Sigmoid colon (tissue), 3 donors: ENCODE measurements around the gene DNAJC15.

Experiments
- POLR2A ChIP-seq, 2 donors: fragments of 450-650 bp; IDR thresholded peaks; one replicate each; pipeline ENCODE4 v1.6.1; 2016; ENCODE audit warnings: antibody characterized with exemption in 2 of 2, mild to moderate bottlenecking in 2 of 2, moderate library complexity in 2 of 2
- TF ChIP-seq, protein P1 (sequence below), 4 experiments: fragments of 450-650 bp in 3 of 4; fragments of 200-600 bp in 1 of 4; IDR thresholded peaks; one replicate each; pipeline ENCODE4 v1.5.1; 2016 to 2019; ENCODE audit warnings: antibody characterized with exemption in 4 of 4, mild to moderate bottlenecking in 3 of 4, moderate library complexity in 2 of 4

DNA sequence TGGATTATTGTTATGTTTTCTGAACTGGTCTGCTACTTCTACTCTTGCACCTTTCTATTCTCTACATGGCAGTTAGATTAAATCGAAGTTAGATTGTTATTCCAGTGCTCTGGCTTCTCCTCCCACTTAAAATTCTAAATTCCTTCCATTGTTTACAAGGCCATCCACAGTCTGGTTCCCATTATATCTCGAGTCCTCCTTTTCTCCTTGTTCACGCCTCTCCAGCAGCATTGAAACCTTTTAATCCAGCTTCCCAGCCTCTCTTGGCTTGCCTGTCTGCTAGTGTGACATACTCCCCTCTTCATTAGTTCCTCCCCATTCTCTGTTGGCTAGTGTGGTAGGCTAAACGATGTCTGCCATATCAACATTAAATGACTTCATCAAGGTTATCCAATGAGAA lies 54.5 kb downstream of the DNAJC15 start:
- TF ChIP-seq, protein P1, sequence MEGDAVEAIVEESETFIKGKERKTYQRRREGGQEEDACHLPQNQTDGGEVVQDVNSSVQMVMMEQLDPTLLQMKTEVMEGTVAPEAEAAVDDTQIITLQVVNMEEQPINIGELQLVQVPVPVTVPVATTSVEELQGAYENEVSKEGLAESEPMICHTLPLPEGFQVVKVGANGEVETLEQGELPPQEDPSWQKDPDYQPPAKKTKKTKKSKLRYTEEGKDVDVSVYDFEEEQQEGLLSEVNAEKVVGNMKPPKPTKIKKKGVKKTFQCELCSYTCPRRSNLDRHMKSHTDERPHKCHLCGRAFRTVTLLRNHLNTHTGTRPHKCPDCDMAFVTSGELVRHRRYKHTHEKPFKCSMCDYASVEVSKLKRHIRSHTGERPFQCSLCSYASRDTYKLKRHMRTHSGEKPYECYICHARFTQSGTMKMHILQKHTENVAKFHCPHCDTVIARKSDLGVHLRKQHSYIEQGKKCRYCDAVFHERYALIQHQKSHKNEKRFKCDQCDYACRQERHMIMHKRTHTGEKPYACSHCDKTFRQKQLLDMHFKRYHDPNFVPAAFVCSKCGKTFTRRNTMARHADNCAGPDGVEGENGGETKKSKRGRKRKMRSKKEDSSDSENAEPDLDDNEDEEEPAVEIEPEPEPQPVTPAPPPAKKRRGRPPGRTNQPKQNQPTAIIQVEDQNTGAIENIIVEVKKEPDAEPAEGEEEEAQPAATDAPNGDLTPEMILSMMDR (IDR thresholded peaks at IDR 0.05): no peak
- TF ChIP-seq POLR2A (IDR thresholded peaks at IDR 0.05): no peak
